Gastrocnemius medialis (tissue), 4 donors: Measurements from ENCODE around the gene KIRREL3.

ENCODE experiments used
- POLR2A ChIP-seq, 2 donors: fragments of 450-650 bp; IDR thresholded peaks; one replicate each; pipeline ENCODE4 v1.6.1; 2017; ENCODE audit warnings: antibody characterized with exemption in 2 of 2, mild to moderate bottlenecking in 2 of 2, moderate library complexity in 2 of 2
- TF ChIP-seq, protein P1 (sequence below), 5 experiments: fragments of 450-650 bp in 3 of 5; fragments of 200-600 bp in 2 of 5; sonication (generic) in 2 of 5; IDR thresholded peaks in 4 of 5; conservative IDR thresholded peaks in 1 of 5; 1 replicate in 4 of 5; 2 replicates in 1 of 5; pipeline ENCODE4 v1.5.1; 2016 to 2019; ENCODE audit warnings: antibody characterized with exemption in 5 of 5, mild to moderate bottlenecking in 3 of 5, moderate library complexity in 3 of 5

DNA sequence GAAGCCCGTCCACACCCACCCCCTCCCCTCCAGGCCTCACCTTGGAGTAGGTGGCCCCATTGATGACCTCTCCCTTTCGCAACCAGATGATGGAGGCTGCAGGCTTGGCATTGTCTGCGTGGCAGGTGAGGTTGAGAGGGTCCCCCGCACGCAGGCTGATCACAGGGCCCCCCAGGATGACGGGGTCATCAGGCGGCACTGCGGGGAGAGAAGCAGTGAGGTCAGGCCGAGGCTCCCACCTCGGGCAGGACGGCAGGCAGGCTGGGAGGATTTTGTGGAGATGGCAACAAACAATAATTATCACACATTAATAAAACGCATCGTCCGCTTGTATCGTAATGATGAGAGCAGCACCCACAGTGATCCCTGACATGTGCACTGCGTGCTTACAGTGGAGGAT is 527.3 kb downstream of the KIRREL3 start:
- TF ChIP-seq, protein P1, sequence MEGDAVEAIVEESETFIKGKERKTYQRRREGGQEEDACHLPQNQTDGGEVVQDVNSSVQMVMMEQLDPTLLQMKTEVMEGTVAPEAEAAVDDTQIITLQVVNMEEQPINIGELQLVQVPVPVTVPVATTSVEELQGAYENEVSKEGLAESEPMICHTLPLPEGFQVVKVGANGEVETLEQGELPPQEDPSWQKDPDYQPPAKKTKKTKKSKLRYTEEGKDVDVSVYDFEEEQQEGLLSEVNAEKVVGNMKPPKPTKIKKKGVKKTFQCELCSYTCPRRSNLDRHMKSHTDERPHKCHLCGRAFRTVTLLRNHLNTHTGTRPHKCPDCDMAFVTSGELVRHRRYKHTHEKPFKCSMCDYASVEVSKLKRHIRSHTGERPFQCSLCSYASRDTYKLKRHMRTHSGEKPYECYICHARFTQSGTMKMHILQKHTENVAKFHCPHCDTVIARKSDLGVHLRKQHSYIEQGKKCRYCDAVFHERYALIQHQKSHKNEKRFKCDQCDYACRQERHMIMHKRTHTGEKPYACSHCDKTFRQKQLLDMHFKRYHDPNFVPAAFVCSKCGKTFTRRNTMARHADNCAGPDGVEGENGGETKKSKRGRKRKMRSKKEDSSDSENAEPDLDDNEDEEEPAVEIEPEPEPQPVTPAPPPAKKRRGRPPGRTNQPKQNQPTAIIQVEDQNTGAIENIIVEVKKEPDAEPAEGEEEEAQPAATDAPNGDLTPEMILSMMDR (IDR thresholded peaks at IDR 0.05 in 4 of 5, conservative IDR thresholded peaks at IDR 0.05 in 1 of 5): no peak
- no peak for TF ChIP-seq POLR2A (IDR thresholded peaks at IDR 0.05)
